ENCODE measurements around the gene GBX1.

Gene GBX1

GRCh38 chr7:151115121-151115835, 52.2 kb downstream of the GBX1 start:
- peak in 1 of 51 donors; percentile 46 for DNase-seq

GRCh38 chr7:151114151-151115090, 53.1 kb downstream of the GBX1 start:
- no peak for DNase-seq

GRCh38 chr7:151113344-151114150, 53.9 kb downstream of the GBX1 start:
- no peak for DNase-seq

- DNase-seq: peak in 45 of 51 donors; percentile 19 to 82 (median 59)
Observed at GRCh38 chr7:151110941-151111645, 56.4 kb downstream of the GBX1 start.

- no peak for DNase-seq
Observed at GRCh38 chr7:151110236-151110940, 57.1 kb downstream of the GBX1 start.

GRCh38 chr7:151109094-151110048, 58.1 kb downstream of the GBX1 start:
- no peak for DNase-seq

- DNase-seq: no peak
Observed at GRCh38 chr7:151107882-151108281, 59.6 kb downstream of the GBX1 start.

GRCh38 chr7:151104411-151105235, 62.9 kb downstream of the GBX1 start:
- DNase-seq: no peak

- no peak for DNase-seq
Observed at GRCh38 chr7:151103973-151104372, 63.5 kb downstream of the GBX1 start.

GRCh38 chr7:151102991-151103390, 64.5 kb downstream of the GBX1 start:
- DNase-seq: no peak

- DNase-seq: no peak
Observed at GRCh38 chr7:151101621-151102396, 65.7 kb downstream of the GBX1 start.

- no peak for DNase-seq
Observed at GRCh38 chr7:151100921-151101320, 66.6 kb downstream of the GBX1 start.

- no peak for DNase-seq
Observed at GRCh38 chr7:151099486-151100211, 67.8 kb downstream of the GBX1 start.
